Measurements from ENCODE around the gene GTPBP3. TPM values are rescaled to one million over a fixed set of nuclear protein-coding genes. Genes with fewer than 3 reads are reported as not detected.
A peak's percentile ranks its signal among the peaks of the same experiment; 100 is the strongest.

Gene GTPBP3
- total and polyA plus RNA-seq, 9 of the 15 experiments (the other 6 are each of a cell fraction or from before 2014, with no cell fraction given): 4.9 to 124 (median 22.6) TPM

DNA sequence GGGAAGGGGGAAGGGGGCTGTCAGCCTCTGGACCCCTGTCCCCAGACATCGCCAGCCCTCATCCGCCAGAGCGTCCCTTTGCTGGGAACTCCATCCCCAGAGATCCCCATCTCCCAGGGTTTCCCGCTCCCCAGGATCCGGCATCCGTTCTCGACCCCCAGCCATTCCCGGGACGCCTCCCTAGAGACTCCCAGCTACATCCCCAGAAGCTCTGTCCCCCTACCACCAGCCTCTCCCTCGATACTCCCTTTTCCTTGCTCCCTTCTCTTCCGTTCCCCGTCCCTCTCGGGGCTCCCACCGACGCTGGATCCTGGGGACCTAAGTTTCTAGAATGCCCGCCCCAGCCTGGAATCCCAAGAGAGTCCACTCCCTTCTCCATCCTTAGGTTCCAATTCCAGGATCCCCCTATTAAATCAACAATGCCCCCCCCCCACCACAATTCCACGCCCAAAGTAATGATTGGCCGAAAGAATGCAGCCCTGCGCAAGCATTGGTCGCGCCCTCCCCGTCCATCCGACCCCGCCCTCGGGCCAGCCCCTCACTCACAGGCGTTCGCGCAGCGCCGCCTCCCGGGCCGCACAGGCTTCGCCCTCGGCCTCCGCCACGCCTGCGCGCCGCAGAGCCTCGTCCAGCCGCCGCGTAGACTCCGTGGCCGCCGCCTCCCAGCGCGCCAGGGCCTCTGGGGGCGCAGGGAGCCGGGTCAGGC is 53.5 kb downstream of the GTPBP3 start (continued):
- TF ChIP-seq POLR3A (IDR thresholded peaks at IDR 0.05; ENCODE audit: borderline replicate concordance, extremely low read depth, insufficient read depth, insufficient read length) (no peak), ZZZ3 (IDR thresholded peaks at IDR 0.05) (no peak), ZNF766 (CRISPR knock-in tag; conservative IDR thresholded peaks at IDR 0.05) (no peak), C11orf30 (IDR thresholded peaks at IDR 0.05; ENCODE audit: low read depth) (no peak), ZKSCAN3 (CRISPR knock-in tag; IDR thresholded peaks at IDR 0.05) (no peak), PHB (CRISPR knock-in tag; IDR thresholded peaks at IDR 0.05) (no peak), XRCC4 (IDR thresholded peaks at IDR 0.05; ENCODE audit: extremely low read depth, insufficient read depth, insufficient read length) (no peak), CBX8 (IDR thresholded peaks at IDR 0.05; ENCODE audit: borderline replicate concordance, extremely low read depth, low read depth, low read length, poor library complexity, severe bottlenecking) (no peak), FOXK1 (CRISPR knock-in tag; IDR thresholded peaks at IDR 0.05; ENCODE audit: borderline replicate concordance) (no peak), RAD21 (CRISPR knock-in tag; conservative IDR thresholded peaks at IDR 0.05 in 1 of 2, IDR thresholded peaks at IDR 0.05 in 1 of 2) (peak; percentile 80 to 82)
- TF ChIP-seq, protein P1, sequence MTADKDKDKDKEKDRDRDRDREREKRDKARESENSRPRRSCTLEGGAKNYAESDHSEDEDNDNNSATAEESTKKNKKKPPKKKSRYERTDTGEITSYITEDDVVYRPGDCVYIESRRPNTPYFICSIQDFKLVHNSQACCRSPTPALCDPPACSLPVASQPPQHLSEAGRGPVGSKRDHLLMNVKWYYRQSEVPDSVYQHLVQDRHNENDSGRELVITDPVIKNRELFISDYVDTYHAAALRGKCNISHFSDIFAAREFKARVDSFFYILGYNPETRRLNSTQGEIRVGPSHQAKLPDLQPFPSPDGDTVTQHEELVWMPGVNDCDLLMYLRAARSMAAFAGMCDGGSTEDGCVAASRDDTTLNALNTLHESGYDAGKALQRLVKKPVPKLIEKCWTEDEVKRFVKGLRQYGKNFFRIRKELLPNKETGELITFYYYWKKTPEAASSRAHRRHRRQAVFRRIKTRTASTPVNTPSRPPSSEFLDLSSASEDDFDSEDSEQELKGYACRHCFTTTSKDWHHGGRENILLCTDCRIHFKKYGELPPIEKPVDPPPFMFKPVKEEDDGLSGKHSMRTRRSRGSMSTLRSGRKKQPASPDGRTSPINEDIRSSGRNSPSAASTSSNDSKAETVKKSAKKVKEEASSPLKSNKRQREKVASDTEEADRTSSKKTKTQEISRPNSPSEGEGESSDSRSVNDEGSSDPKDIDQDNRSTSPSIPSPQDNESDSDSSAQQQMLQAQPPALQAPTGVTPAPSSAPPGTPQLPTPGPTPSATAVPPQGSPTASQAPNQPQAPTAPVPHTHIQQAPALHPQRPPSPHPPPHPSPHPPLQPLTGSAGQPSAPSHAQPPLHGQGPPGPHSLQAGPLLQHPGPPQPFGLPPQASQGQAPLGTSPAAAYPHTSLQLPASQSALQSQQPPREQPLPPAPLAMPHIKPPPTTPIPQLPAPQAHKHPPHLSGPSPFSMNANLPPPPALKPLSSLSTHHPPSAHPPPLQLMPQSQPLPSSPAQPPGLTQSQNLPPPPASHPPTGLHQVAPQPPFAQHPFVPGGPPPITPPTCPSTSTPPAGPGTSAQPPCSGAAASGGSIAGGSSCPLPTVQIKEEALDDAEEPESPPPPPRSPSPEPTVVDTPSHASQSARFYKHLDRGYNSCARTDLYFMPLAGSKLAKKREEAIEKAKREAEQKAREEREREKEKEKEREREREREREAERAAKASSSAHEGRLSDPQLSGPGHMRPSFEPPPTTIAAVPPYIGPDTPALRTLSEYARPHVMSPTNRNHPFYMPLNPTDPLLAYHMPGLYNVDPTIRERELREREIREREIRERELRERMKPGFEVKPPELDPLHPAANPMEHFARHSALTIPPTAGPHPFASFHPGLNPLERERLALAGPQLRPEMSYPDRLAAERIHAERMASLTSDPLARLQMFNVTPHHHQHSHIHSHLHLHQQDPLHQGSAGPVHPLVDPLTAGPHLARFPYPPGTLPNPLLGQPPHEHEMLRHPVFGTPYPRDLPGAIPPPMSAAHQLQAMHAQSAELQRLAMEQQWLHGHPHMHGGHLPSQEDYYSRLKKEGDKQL (CRISPR knock-in tag; IDR thresholded peaks at IDR 0.05; ENCODE audit: borderline replicate concordance): no peak
- TF ChIP-seq, protein P2, sequence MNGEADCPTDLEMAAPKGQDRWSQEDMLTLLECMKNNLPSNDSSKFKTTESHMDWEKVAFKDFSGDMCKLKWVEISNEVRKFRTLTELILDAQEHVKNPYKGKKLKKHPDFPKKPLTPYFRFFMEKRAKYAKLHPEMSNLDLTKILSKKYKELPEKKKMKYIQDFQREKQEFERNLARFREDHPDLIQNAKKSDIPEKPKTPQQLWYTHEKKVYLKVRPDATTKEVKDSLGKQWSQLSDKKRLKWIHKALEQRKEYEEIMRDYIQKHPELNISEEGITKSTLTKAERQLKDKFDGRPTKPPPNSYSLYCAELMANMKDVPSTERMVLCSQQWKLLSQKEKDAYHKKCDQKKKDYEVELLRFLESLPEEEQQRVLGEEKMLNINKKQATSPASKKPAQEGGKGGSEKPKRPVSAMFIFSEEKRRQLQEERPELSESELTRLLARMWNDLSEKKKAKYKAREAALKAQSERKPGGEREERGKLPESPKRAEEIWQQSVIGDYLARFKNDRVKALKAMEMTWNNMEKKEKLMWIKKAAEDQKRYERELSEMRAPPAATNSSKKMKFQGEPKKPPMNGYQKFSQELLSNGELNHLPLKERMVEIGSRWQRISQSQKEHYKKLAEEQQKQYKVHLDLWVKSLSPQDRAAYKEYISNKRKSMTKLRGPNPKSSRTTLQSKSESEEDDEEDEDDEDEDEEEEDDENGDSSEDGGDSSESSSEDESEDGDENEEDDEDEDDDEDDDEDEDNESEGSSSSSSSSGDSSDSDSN (IDR thresholded peaks at IDR 0.05; ENCODE audit: borderline replicate concordance in 1 of 2, low read depth in 2 of 2, low read length in 2 of 2): 0 out of 4 replicates have a peak, but pooled peaks of 1 of the 2 experiments have one; percentile 34
- TF ChIP-seq, protein P3, sequence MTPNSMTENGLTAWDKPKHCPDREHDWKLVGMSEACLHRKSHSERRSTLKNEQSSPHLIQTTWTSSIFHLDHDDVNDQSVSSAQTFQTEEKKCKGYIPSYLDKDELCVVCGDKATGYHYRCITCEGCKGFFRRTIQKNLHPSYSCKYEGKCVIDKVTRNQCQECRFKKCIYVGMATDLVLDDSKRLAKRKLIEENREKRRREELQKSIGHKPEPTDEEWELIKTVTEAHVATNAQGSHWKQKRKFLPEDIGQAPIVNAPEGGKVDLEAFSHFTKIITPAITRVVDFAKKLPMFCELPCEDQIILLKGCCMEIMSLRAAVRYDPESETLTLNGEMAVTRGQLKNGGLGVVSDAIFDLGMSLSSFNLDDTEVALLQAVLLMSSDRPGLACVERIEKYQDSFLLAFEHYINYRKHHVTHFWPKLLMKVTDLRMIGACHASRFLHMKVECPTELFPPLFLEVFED (CRISPR knock-in tag; conservative IDR thresholded peaks at IDR 0.05): no peak
- TF ChIP-seq, protein P4, sequence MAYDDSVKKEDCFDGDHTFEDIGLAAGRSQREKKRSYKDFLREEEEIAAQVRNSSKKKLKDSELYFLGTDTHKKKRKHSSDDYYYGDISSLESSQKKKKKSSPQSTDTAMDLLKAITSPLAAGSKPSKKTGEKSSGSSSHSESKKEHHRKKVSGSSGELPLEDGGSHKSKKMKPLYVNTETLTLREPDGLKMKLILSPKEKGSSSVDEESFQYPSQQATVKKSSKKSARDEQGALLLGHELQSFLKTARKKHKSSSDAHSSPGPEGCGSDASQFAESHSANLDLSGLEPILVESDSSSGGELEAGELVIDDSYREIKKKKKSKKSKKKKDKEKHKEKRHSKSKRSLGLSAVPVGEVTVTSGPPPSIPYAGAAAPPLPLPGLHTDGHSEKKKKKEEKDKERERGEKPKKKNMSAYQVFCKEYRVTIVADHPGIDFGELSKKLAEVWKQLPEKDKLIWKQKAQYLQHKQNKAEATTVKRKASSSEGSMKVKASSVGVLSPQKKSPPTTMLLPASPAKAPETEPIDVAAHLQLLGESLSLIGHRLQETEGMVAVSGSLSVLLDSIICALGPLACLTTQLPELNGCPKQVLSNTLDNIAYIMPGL (CRISPR knock-in tag; IDR thresholded peaks at IDR 0.05): no peak
